H9 (cell line): ENCODE results near the gene TOMM40L. TPM values are rescaled to one million over a fixed set of nuclear protein-coding genes. Genes with fewer than 3 reads are reported as not detected.
"Not testable (repeated sequence)": the region's sequence is repeated elsewhere in the genome, so short reads cannot be mapped to it uniquely, and the experiment has no call there.

ENCODE experiments used
- DNase-seq: peaks from one replicate; pipeline ENCODE4 v3.0.0-alpha.2; 2017
- H2AFZ ChIP-seq: one replicate; pipeline ENCODE4 v1.6.1; 2013; ENCODE audit warnings: mild to moderate bottlenecking, low read length, control low read depth, moderate library complexity
- H2AK5ac ChIP-seq: 2 replicates; pipeline ENCODE4 v1.6.1; 2013; ENCODE audit warnings: low read length, control low read depth, mixed read lengths; ENCODE audit not compliant: insufficient read length
- H2BK120ac ChIP-seq: one replicate; pipeline ENCODE4 v1.6.1; 2013; ENCODE audit warnings: low read depth, mild to moderate bottlenecking, low read length, control low read depth, inconsistent platforms; ENCODE audit not compliant: poor library complexity, severe bottlenecking
- H2BK12ac ChIP-seq: 2 replicates; pipeline ENCODE4 v1.6.1; 2013; ENCODE audit warnings: low read length, control low read depth, mixed read lengths, low read depth; ENCODE audit not compliant: insufficient read length
- H2BK15ac ChIP-seq: 2 replicates; pipeline ENCODE4 v1.6.1; 2013; ENCODE audit warnings: low read depth, low read length, control low read depth
- H2BK20ac ChIP-seq: one replicate; pipeline ENCODE4 v1.6.1; 2013; ENCODE audit warnings: low read depth, mild to moderate bottlenecking, low read length, control low read depth, inconsistent platforms; ENCODE audit not compliant: poor library complexity, severe bottlenecking
- H2BK5ac ChIP-seq: 2 replicates; pipeline ENCODE4 v1.6.1; 2013; ENCODE audit warnings: low read length, control low read depth, mixed read lengths; ENCODE audit not compliant: insufficient read length
- H3K14ac ChIP-seq: 2 replicates; pipeline ENCODE4 v1.6.1; 2013; ENCODE audit warnings: low read length, control low read depth; ENCODE audit not compliant: insufficient read depth
- H3K18ac ChIP-seq: 2 replicates; pipeline ENCODE4 v1.6.1; 2013; ENCODE audit warnings: low read depth, mild to moderate bottlenecking, mixed read lengths, low read length, control low read depth; ENCODE audit not compliant: insufficient read length
- H3K23ac ChIP-seq: 2 replicates; pipeline ENCODE4 v1.6.1; 2013; ENCODE audit warnings: low read length, control low read depth, mixed read lengths, low read depth; ENCODE audit not compliant: insufficient read length
- H3K23me2 ChIP-seq: 2 replicates; pipeline ENCODE4 v1.6.1; 2013; ENCODE audit warnings: low read depth, mild to moderate bottlenecking, mixed read lengths, low read length, control low read depth; ENCODE audit not compliant: insufficient read length, poor library complexity, severe bottlenecking
- H3K27ac ChIP-seq: 2 replicates; pipeline ENCODE4 v1.5.1; 2013; ENCODE audit warnings: low read length, control low read depth, mixed read lengths, low read depth; ENCODE audit not compliant: insufficient read length
- H3K27me3 ChIP-seq: 2 replicates; pipeline ENCODE4 v1.6.1; 2013; ENCODE audit warnings: low read length, control low read depth, inconsistent platforms; ENCODE audit not compliant: insufficient read depth
- H3K4ac ChIP-seq: 2 replicates; pipeline ENCODE4 v1.6.1; 2013; ENCODE audit warnings: low read depth, mild to moderate bottlenecking, control low read depth, inconsistent platforms, low read length, moderate library complexity
- H3K4me1 ChIP-seq: 2 replicates; pipeline ENCODE4 v1.6.1; 2013; ENCODE audit warnings: low read length, control low read depth, inconsistent platforms; ENCODE audit not compliant: insufficient read depth
- H3K4me2 ChIP-seq: 2 replicates; pipeline ENCODE4 v1.6.1; 2013; ENCODE audit warnings: low read length, control low read depth, mixed read lengths; ENCODE audit not compliant: insufficient read length, insufficient read depth
- H3K56ac ChIP-seq: 2 replicates; pipeline ENCODE4 v1.6.1; 2013; ENCODE audit warnings: low read depth, mild to moderate bottlenecking, mixed read lengths, low read length, control low read depth; ENCODE audit not compliant: insufficient read length
- H3K79me1 ChIP-seq: 2 replicates; pipeline ENCODE4 v1.6.1; 2013; ENCODE audit warnings: low read depth, mild to moderate bottlenecking, moderate library complexity, low read length, control low read depth, inconsistent platforms; ENCODE audit not compliant: insufficient read depth, poor library complexity, severe bottlenecking
- H3K79me2 ChIP-seq: 2 replicates; pipeline ENCODE4 v1.6.1; 2013; ENCODE audit warnings: low read length, control low read depth, inconsistent platforms; ENCODE audit not compliant: insufficient read depth
- H3K9ac ChIP-seq: 2 replicates; pipeline ENCODE4 v1.6.1; 2013; ENCODE audit warnings: low read length, control low read depth, mixed read lengths; ENCODE audit not compliant: insufficient read length; ENCODE audit errors: extremely low read depth
- H3K9me3 ChIP-seq: one replicate; pipeline ENCODE4 v1.6.1; 2013; ENCODE audit warnings: low read depth, low read length, inconsistent platforms; ENCODE audit not compliant: control insufficient read depth
- H3T11ph ChIP-seq: one replicate; pipeline ENCODE4 v1.6.1; 2013; ENCODE audit warnings: mild to moderate bottlenecking, low read length, control low read depth, inconsistent platforms
- H4K20me1 ChIP-seq: one replicate; pipeline ENCODE4 v1.6.1; 2013; ENCODE audit not compliant: control insufficient read depth, insufficient read length, insufficient read depth
- H4K5ac ChIP-seq: 2 replicates; pipeline ENCODE4 v1.6.1; 2013; ENCODE audit warnings: low read depth, mild to moderate bottlenecking, mixed read lengths, low read length, control low read depth; ENCODE audit not compliant: insufficient read length
- H4K8ac ChIP-seq: replicated peaks from 2 replicates; pipeline ENCODE4 v1.6.1; 2013; ENCODE audit warnings: low read length, control low read depth, mixed read lengths, low read depth; ENCODE audit not compliant: insufficient read length
- H4K91ac ChIP-seq: 2 replicates; pipeline ENCODE4 v1.6.1; 2013; ENCODE audit warnings: low read depth, mild to moderate bottlenecking, moderate library complexity, mixed read lengths, low read length, control low read depth; ENCODE audit not compliant: insufficient read length
- H3K27ac Mint-ChIP-seq, 3 experiments: 2 replicates in 2 of 3; 3 replicates in 1 of 3; pipeline ENCODE4 v1.8.0; 2020 to 2021; ENCODE audit warnings: mixed read lengths in 3 of 3, mild to moderate bottlenecking in 1 of 3, moderate library complexity in 1 of 3
- H3K27me3 Mint-ChIP-seq: 2 replicates; pipeline ENCODE4 v1.8.0; 2021; ENCODE audit warnings: low read depth, mild to moderate bottlenecking, moderate library complexity, mixed read lengths
- H3K36me3 Mint-ChIP-seq, 3 experiments: 2 replicates in 2 of 3; 3 replicates in 1 of 3; pipeline ENCODE4 v1.8.0; 2020 to 2021; ENCODE audit warnings: low read depth in 3 of 3, mixed read lengths in 3 of 3; ENCODE audit not compliant: insufficient read depth in 1 of 3
- H3K4me1 Mint-ChIP-seq, 2 experiments: 2 replicates each; pipeline ENCODE4 v1.8.0; 2020; ENCODE audit warnings: mixed read lengths in 2 of 2
- H3K4me3 Mint-ChIP-seq, 2 experiments: 2 replicates in 1 of 2; 3 replicates in 1 of 2; pipeline ENCODE4 v1.8.0; 2020 to 2021; ENCODE audit warnings: mild to moderate bottlenecking in 2 of 2, mixed read lengths in 2 of 2, moderate library complexity in 1 of 2
- H3K9me3 Mint-ChIP-seq, 2 experiments: 2 replicates in 1 of 2; 3 replicates in 1 of 2; pipeline ENCODE4 v1.8.0; 2020; ENCODE audit warnings: mild to moderate bottlenecking in 2 of 2, mixed read lengths in 2 of 2, moderate library complexity in 1 of 2
- WGBS: extraction: QIAGEN DNeasy Blood & Tissue Kit; methylation state at CpG from one replicate; pipeline ENCODE4 v1.1.7; 2013; ENCODE audit warnings: missing lambda C conversion rate, low lambda C conversion rate, mixed read lengths; ENCODE audit not compliant: insufficient read length; ENCODE audit errors: extremely low coverage; 5-methylcytosine and 5-hydroxymethylcytosine counted together
- total RNA-seq: library from RNA; stranded (reverse); gene quantifications from 2 replicates; pipeline ENCODE4 v1.2.1, GENCODE V29; 2021
- TF ChIP-seq, protein P1 (sequence below): fragments of 200-600 bp; sonication (generic); conservative IDR thresholded peaks from 3 replicates; pipeline ENCODE4 v1.8.0; 2021; ENCODE audit warnings: antibody characterized with exemption, mild to moderate bottlenecking

The TOMM40L gene
- total RNA-seq, 1 experiment from 2014 or later, result 13.5 TPM

- H3K4me1 Mint-ChIP-seq, result peaks cover 23 to 43% of the 10 kb centered on the region in 2 experiments
Observed at GRCh38 chr1:161223805-161224694, 1.8 kb upstream of the TOMM40L start.

GRCh38 chr1:161224695-161225087 lies 1.2 kb upstream of the TOMM40L start:
- peaks cover 23 to 39% of the 10 kb centered on the region in 2 experiments for H3K4me1 Mint-ChIP-seq

More at GRCh38 chr1:161223805-161224694, 1.8 kb upstream of the TOMM40L start:
- Histone ChIP-seq H3T11ph (no peak overlapping the region), H4K20me1 (no peaks in the 10 kb centered on the region), H3K79me2 (no peaks in the 10 kb centered on the region), H3K23ac (no peak overlapping the region), H3K79me1 (no peaks in the 10 kb centered on the region), H3K18ac (no peak overlapping the region), H3K23me2 (no peaks in the 10 kb centered on the region), H2AFZ (no peak overlapping the region), H3K27me3 (no peaks in the 10 kb centered on the region), H4K8ac (no peak overlapping the region), H2BK120ac (no peak overlapping the region), H3K4me1 (peaks cover 8% of the 10 kb centered on the region; the same call in 1 of the 2 replicates), H3K4ac (no peak overlapping the region), H3K14ac (no peak overlapping the region), H3K9me3 (no peaks in the 10 kb centered on the region), H2AK5ac (no peak overlapping the region), H3K27ac (no peak overlapping the region), H4K5ac (no peak overlapping the region), H2BK5ac (no peak overlapping the region), H3K4me2 (no peak overlapping the region), H2BK20ac (no peak overlapping the region), H4K91ac (no peak overlapping the region), H3K56ac (no peak overlapping the region), H3K9ac (no peak overlapping the region), H2BK12ac (no peak overlapping the region), H2BK15ac (no peak overlapping the region)
- Mint-ChIP-seq H3K27ac (no peak overlapping the region), H3K4me3 (no peak overlapping the region), H3K27me3 (no peaks in the 10 kb centered on the region), H3K9me3 (no peaks in the 10 kb centered on the region), H3K36me3 (peaks cover 7 to 16% (median 13%) of the 10 kb centered on the region in 3 experiments; a peak in 6 of 7 replicates)
- DNase-seq, result no peak
- 100% methylated on average over 1 of the region's 7 CpGs for WGBS
- TF ChIP-seq, protein P1, sequence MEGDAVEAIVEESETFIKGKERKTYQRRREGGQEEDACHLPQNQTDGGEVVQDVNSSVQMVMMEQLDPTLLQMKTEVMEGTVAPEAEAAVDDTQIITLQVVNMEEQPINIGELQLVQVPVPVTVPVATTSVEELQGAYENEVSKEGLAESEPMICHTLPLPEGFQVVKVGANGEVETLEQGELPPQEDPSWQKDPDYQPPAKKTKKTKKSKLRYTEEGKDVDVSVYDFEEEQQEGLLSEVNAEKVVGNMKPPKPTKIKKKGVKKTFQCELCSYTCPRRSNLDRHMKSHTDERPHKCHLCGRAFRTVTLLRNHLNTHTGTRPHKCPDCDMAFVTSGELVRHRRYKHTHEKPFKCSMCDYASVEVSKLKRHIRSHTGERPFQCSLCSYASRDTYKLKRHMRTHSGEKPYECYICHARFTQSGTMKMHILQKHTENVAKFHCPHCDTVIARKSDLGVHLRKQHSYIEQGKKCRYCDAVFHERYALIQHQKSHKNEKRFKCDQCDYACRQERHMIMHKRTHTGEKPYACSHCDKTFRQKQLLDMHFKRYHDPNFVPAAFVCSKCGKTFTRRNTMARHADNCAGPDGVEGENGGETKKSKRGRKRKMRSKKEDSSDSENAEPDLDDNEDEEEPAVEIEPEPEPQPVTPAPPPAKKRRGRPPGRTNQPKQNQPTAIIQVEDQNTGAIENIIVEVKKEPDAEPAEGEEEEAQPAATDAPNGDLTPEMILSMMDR, result no peak

More at GRCh38 chr1:161224695-161225087, 1.2 kb upstream of the TOMM40L start:
- H2BK120ac ChIP-seq, H2BK5ac ChIP-seq, H2BK20ac ChIP-seq, H3K14ac ChIP-seq, H2BK15ac ChIP-seq, H2AFZ ChIP-seq, H3K79me1 ChIP-seq, H2AK5ac ChIP-seq, H3K4me1 ChIP-seq, H3K23me2 ChIP-seq, H3K9me3 ChIP-seq, H3K79me2 ChIP-seq, H3K27me3 ChIP-seq, H3K4me2 ChIP-seq, H2BK12ac ChIP-seq, H3K56ac ChIP-seq, H3K9me3 Mint-ChIP-seq, H3K23ac ChIP-seq, H3K18ac ChIP-seq, H4K20me1 ChIP-seq, H3K27me3 Mint-ChIP-seq, H4K91ac ChIP-seq, H3K9ac ChIP-seq, H4K5ac ChIP-seq, H3K27ac ChIP-seq, H3K4ac ChIP-seq, H3K27ac Mint-ChIP-seq, DNase-seq, H4K8ac ChIP-seq, H3T11ph ChIP-seq: not testable (repeated sequence)
- no CpG with 5 or more reads among the region's 13 CpGs for WGBS
- Mint-ChIP-seq H3K36me3 (peaks cover 12 to 20% (median 13%) of the 10 kb centered on the region in 3 experiments; a peak in 6 of 7 replicates), H3K4me3 (peak overlapping the region in 1 of 2 experiments; percentile 24; a peak in 1 of 5 replicates)
